SKM-1 treated with dmso at 0.1 percent for 144 hours (cell line): Measurements from ENCODE around the gene MBOAT2.
A peak's percentile ranks its signal among the peaks of the same experiment; 100 is the strongest.
"Not testable (repeated sequence)": the region's sequence is repeated elsewhere in the genome, so short reads cannot be mapped to it uniquely, and the experiment has no call there.

Experiments
- DNase-seq: peaks from one replicate; lab custom pipeline; 2025; ENCODE audit not compliant: unreplicated experiment; lab: John Stamatoyannopoulos, UW

Gene MBOAT2, protein sequence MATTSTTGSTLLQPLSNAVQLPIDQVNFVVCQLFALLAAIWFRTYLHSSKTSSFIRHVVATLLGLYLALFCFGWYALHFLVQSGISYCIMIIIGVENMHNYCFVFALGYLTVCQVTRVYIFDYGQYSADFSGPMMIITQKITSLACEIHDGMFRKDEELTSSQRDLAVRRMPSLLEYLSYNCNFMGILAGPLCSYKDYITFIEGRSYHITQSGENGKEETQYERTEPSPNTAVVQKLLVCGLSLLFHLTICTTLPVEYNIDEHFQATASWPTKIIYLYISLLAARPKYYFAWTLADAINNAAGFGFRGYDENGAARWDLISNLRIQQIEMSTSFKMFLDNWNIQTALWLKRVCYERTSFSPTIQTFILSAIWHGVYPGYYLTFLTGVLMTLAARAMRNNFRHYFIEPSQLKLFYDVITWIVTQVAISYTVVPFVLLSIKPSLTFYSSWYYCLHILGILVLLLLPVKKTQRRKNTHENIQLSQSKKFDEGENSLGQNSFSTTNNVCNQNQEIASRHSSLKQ

DNA sequence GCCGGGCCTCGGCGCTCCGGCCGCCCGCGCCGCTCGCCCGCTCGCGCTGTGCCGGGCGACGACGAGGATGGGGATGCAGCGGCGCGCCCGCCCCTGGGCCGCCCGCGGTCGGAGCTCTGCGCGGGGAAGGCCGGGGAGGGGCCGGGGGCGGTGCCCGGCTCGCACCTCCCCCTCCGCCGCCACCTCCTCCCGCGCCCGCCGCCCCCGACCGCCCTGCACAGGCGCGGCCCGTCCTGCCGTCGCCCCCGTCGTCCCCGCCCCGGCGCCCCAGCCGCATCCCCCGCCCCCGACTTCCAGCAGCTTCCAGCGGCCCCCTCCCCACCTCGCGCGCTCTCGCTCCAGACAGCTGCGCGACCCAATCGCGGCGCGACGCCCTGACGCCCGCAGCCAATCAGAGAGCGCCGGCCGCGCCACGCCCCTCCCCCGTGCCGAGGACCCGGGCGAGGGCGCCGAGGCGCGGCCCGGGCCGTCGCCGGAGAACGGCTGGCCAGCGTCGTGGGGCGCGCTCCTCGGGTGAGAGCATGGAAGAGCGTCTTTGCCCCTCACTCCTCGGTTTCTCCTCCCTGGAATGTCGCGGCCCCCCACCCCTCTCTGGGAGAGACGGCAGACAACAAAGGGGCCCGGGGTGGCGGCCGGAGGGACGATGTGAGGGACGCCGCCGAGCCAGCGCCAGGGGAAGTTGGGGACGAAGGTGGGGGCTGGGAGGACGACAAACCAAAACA, at the start of gene MBOAT2:
TSS of gene MBOAT2 (minus strand) at position 69 of the 722 bp plus-strand sequence. CDS start 70 bp downstream, outside the sequence.
- peak; percentile 83 for DNase-seq

DNA sequence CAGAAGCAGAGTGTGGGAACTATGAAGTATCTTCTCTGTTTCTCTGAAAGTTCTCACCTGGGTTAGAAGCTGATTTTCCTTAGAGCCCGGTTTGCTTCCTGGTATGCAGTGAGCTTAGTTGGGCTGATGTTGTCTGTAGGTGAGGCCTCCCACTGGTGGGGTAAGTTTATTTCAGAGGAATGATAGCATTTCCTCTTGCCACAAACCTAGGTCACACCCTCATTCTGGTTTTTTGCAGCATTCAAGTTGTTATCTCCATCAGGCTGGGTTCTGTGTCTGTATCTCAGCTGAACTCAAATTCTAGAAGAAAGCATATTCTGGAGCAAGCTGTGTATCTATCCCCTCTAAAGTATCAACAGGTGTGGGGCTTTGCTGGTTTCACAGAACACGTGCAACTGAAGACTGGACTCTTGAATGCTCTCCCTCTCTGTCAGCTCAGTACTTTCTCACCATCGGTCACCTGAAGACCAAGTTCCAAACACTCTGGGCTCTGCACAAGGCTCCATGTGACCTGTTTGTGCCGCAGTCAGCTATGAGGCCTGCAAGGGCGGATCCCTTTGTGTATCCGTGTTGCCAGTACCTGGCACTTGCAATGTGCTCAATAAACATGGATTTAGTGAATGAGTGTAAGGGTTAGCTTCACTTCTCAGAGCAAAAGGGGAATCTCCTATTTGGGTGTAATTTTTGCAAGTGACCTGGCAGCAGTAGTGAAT, 49.5 kb upstream of the MBOAT2 start:
- no peak for DNase-seq

DNA sequence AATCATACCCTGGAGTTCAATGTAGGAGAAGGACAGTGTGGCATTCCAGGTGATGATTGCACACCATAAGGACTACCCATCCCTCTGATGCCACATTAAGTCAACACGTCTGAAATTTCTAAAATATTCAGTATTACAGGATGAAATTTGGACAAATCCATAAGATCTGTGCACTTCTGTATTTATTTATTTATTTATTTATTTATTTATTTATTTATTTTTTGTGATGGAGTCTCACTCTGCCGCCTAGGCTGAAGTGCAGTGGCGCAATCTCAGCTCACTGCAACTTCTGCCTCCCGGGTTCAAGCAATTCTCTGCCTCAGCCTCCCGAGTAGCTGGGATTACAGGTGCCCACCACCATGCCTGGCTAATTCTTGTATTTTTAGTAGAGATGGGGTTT, 48.0 kb upstream of the MBOAT2 start:
- DNase-seq, result not testable (repeated sequence)

GRCh38 chr2:9050122-9050809, 46.8 kb upstream of the MBOAT2 start:
- DNase-seq, result no peak

GRCh38 chr2:9045595-9045994, 42.1 kb upstream of the MBOAT2 start:
- no peak for DNase-seq

- not testable (repeated sequence) for DNase-seq
These were observed 40.0 kb upstream of the MBOAT2 start for GRCh38 chr2:9043491-9043890.

DNA sequence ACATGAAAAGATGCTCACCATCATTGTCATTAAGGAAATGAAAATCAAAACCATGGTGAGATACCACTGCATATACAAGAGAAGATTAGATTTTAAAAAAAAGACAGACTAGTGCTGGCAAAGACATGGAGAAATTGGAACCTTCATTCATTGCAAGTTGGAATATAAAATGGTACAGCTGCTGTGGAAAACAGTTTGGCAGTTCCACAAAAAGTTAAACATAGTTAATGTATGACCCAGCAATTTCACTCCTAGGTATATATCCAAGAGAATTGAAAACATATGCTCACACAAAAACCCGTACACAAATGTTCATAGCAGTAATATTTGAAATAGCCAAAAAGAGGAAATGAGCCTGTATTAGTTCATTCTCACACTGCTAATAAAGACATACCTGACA, 33.7 kb upstream of the MBOAT2 start:
- no peak for DNase-seq

- DNase-seq, result no peak
These were observed 30.1 kb upstream of the MBOAT2 start for GRCh38 chr2:9033385-9034168.

- DNase-seq, result no peak
These were observed 29.2 kb upstream of the MBOAT2 start for GRCh38 chr2:9032536-9033255.

DNA sequence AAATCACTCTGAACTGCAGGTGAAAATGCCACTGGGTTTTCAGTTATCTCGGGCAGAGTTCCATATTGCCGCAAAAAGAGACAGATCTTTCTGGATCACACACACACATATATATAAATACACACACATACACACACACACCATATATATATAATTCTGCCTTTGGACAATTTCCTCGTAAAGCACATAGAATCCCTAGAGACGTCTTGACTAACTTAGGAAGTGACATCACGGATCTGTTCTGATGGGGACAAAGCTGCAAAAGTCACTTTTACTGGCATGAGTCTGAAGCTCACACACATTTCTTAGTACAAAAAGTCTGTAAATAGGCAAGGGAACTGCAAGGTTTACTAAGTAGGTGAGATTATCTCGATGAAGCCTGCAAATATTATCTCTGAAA, 28.6 kb upstream of the MBOAT2 start:
- DNase-seq, result no peak

DNA sequence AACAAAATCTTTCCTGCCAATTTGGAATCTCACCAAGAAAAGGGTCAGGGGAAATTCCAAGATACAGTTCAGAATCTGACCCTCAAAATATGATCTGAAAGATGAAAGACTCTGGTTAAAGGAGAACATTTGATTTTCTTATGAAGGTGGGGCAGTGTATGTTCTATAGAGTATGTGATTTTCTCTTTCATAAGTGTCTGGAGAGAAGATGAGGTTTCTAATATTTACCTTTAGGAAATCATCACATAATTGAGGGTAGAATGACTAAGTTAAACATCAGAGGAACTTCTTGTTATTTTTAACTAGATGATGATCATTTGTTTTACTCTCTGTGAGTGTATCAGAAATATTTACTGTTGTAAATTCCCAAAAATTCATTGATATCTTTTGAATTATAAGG, 27.8 kb upstream of the MBOAT2 start:
- DNase-seq, result no peak

DNA sequence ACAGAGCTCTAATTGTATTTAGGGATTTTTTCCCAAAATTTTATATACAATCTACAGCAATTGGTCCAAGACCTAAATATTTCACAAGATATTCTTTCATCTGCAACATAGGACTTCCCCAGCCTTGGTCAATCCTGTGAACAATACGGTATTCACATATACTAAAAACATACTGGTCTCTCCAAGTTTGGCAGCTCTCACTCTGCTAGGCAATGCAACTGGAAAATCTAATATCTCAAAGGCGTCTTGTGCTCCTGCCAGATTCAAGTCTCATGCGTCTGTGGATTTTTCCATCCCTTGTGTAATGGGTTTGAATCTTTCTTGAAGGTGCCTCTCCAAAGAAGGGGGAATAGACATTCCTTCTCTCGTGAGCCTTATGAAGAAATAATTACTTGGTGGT, 27.4 kb upstream of the MBOAT2 start:
- DNase-seq, result no peak

DNA sequence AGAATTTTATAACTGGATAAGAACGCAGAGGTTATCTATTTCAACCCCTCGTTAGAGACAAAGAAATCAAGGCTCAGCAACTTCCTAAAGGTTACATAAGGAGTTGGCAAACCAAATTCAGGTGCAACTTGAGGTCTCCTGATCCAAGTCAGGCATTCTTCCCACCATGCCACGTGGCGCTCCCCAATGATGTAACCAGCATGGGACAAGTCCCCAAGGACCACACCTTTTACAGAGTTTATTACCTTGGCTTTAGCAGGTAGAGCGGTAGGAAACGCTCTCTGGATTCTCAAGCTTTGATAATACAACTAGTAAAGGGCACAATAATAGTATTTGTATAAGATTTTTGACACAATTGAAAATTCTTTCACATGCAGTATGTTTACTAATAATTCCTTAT, 26.7 kb upstream of the MBOAT2 start:
- no peak for DNase-seq

DNA sequence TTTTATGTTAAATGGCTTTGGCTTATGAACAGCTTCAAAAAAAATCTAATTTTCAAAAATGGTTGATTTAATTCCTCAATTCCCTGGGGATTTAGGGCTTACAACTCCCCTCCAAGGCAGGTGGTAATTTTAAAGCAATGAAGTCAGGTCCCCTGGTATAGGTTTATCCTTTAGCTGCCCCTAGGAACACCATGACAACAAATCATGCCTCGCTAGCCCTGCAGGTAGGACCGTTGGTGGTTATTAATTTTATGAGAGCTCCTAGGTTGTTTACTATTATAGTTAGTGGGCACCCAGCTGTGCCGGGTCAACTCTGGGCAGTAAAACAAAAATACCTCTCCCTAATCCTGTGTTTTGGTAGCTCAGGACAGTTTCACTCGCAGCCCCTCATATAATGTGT, 26.2 kb upstream of the MBOAT2 start:
- DNase-seq, result no peak

GRCh38 chr2:9027884-9028283, 24.4 kb upstream of the MBOAT2 start:
- no peak for DNase-seq

GRCh38 chr2:9025746-9026145, 22.3 kb upstream of the MBOAT2 start:
- no peak for DNase-seq

DNA sequence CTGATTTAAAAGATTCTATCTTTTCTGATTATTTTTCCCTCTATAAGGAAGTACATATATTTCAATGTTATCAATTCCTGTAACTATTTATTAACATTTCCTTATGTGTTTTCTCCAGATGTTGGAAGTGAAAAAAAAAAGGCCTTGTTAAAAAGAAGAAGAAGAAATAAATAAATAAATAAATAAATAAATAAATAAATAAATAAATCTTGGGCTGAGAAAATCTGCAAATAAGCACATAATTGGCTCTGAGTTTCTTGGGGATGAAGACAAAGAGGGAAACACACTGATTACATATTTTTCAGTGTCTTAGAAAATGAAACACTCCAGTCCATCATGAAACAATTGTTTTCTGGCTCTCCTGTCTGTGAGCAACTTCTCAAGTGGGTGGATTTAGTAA, 21.1 kb upstream of the MBOAT2 start:
- DNase-seq, result no peak

GRCh38 chr2:9021563-9022211, 18.2 kb upstream of the MBOAT2 start:
- no peak for DNase-seq

DNA sequence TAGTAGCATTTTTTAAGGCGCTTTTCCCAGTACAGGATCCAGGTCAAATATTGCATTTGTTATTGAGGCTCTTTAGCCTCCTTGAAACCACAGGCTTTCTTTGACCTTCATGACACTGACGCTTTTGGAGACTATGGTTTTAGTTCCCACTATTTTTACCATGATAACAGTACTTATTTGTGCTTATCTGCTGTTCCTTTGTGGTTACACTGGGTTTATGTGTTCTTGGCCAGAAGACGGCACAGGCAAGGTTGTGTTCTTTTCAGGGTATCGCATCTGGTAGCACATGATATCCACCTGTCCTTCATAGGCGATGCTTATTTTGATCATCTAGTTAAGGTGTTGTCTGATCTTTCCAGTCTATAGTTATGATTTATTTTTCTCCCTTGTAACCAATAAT, 16.8 kb upstream of the MBOAT2 start:
- DNase-seq, result no peak
